SJCRH30 (cell line): Measurements from ENCODE around the gene LYSMD2. TPM values are rescaled to one million over a fixed set of nuclear protein-coding genes. Genes with fewer than 3 reads are reported as not detected.
"Not testable (repeated sequence)": the region's sequence is repeated elsewhere in the genome, so short reads cannot be mapped to it uniquely, and the experiment has no call there.

Source experiments
- DNase-seq, 2 experiments: peaks; one replicate each; pipeline ENCODE4 v3.0.0-alpha.2; 2015 to 2020
- H3K27ac ChIP-seq: fragments of 250-450 bp; sonication (Bioruptor Pico); 2 replicates; pipeline ENCODE4 v1.5.1; 2020; ENCODE audit warnings: mild to moderate bottlenecking, moderate library complexity
- H3K27me3 ChIP-seq: fragments of 250-450 bp; sonication (Bioruptor Pico); 2 replicates; pipeline ENCODE4 v1.5.1; 2020; ENCODE audit warnings: mild to moderate bottlenecking, moderate library complexity
- H3K36me3 ChIP-seq: fragments of 250-450 bp; sonication (Bioruptor Pico); 2 replicates; pipeline ENCODE4 v1.5.1; 2020; ENCODE audit warnings: mild to moderate bottlenecking, moderate library complexity
- H3K4me1 ChIP-seq: fragments of 250-450 bp; sonication (Bioruptor Pico); 2 replicates; pipeline ENCODE4 v1.5.1; 2020; ENCODE audit warnings: mild to moderate bottlenecking, moderate library complexity
- H3K4me3 ChIP-seq: fragments of 250-450 bp; sonication (Bioruptor Pico); 2 replicates; pipeline ENCODE4 v1.5.1; 2020; ENCODE audit warnings: mild to moderate bottlenecking, moderate library complexity
- H3K9me3 ChIP-seq: fragments of 250-450 bp; sonication (Bioruptor Pico); replicated peaks from 2 replicates; pipeline ENCODE4 v1.5.1; 2020; ENCODE audit warnings: mild to moderate bottlenecking, moderate library complexity
- total RNA-seq: library from RNA; depleted of rRNA; stranded (reverse); fragments of >200 nt; shearing (Covaris generic); gene quantifications from 2 replicates; pipeline ENCODE4 v1.2.3, GENCODE V29; 2014; rRNA removed

Gene LYSMD2, protein sequence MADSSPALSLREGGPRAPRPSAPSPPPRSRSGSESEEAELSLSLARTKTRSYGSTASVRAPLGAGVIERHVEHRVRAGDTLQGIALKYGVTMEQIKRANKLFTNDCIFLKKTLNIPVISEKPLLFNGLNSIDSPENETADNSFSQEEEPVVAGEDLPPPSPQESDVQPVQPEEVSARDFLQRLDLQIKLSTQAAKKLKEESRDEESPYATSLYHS
- total RNA-seq, result 2.0 and 2.9 TPM in 2 replicates

DNA sequence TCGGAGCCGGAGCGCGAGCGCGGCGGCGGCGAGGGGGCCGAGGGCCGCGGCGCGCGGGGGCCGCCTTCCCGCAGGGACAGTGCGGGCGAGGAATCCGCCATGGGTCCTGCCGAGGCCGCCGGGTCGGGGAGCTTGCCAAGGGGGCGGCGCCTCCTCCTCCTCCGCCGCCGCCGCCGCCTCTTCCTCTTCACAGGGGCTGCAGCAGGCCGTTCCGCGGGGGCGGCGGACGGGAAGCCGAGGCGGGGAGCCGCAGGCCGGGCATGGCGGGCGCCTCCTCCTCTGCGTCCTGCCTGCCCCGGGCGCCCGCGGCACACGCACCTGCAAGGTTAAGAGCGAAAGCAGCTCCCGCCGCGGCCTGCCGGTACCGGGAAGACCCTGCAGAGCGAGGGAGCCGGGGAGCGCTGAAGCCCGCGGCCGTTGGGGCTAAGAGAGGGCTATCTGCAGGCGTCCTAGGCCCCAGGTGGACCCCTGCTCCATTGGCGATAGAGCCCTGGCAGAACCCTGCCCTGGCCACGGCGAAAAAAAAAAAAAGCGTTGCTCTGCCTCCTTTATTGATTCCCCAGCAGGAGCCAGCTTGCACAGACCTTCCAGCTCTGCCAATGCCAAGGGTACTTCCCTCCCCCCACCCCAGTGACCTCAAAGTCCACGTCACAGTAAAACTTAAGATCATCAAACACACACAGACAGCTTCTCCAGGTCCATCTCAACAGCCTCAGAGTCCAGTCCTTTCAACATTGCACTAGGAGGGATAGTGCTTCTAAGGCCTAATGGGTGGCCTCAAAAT, at the start of gene LYSMD2:
Gene LYSMD2, minus strand, starts transcription at position 134 of the 784 bp plus-strand sequence. Its CDS starts 33 bp downstream, at position 101.
- peaks cover 12% of the 10 kb centered on the region for H3K4me1 ChIP-seq
- H3K9me3 ChIP-seq, result no peaks in the 10 kb centered on the region
- H3K36me3 ChIP-seq, result no peaks in the 10 kb centered on the region
- DNase-seq, result peak; percentile 52 to 54
- no peaks in the 10 kb centered on the region; the same call in 1 of the 2 replicates for H3K27me3 ChIP-seq
- H3K27ac ChIP-seq, result no peak within 1 kb of the TSS
- H3K4me3 ChIP-seq, result peak within 1 kb of the TSS; percentile 66

DNA sequence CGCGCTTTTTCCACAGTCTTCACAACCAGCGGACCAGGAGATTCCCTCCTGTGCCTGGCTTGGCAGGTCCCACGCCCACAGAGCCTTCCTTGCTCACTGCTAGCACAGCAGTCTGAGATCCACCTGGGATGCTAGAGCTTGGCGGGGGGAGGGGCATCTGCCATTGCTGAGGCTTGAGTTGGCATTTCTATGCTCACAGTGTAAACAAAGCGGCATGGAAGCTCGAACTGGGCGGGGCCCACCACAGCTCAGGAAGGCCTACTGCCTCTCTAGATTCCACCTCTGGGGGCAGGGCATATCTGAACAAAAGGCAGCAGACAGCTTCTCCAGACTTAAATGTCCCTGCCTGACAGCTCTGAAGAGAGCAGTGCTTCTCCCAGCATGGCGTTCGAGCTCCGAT, 49.7 kb upstream of the LYSMD2 start:
- H3K27me3 ChIP-seq, H3K4me1 ChIP-seq, H3K9me3 ChIP-seq, H3K27ac ChIP-seq, H3K4me3 ChIP-seq, DNase-seq, H3K36me3 ChIP-seq: not testable (repeated sequence)

DNA sequence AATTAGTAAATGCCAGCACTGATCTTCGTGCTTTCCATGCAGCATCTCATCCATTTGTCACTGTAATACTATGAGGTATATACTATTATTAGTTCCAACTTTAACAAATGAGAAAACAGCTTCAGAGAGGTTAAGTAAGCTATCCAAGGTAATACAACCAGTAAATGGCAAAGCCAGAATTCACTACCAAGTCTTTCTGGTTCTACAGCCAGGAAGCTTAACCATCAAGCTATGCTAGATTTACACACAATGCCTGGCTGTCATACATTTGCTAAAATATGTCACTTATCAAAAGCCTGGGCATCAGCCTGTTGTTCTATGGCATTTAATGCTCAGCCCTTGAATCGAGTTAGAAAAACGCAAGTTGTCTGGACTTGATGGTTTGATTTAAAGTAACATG, 46.5 kb upstream of the LYSMD2 start:
- no peak overlapping the region for H3K27ac ChIP-seq
- H3K36me3 ChIP-seq, result no peaks in the 10 kb centered on the region
- H3K4me1 ChIP-seq, result no peaks in the 10 kb centered on the region
- H3K4me3 ChIP-seq, result no peak overlapping the region
- no peaks in the 10 kb centered on the region for H3K27me3 ChIP-seq
- DNase-seq, result no peak
- H3K9me3 ChIP-seq, result no peaks in the 10 kb centered on the region; the same call in 1 of the 2 replicates

DNA sequence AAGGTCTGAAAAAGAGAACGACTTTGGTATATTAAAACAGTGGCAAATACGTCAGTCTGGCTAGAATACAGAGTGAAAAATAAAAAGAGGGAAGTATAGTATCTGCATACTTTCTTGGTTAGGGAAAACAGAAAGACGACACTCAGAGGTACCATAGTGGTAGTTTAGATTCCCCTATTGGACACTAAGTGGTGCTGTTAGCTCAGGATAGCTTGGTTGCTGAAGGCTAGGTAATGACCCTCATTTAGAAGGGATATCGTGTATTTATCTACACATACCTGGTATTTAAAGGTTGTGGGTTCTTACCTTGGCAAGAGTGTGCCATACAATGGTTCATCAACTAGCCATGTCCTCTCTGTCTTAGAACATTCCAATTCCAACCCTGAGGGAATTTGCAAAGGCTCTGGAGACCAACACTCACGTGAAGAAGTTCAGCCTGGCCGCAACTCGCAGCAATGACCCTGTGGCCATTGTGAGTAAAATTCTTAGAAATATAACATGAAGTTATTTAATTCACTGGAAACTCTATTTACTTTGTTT, 45.0 kb upstream of the LYSMD2 start:
- DNase-seq, result peak in 1 of 2 experiments; percentile 54
- Histone ChIP-seq H3K9me3 (no peaks in the 10 kb centered on the region; the same call in 1 of the 2 replicates), H3K27ac (no peak overlapping the region), H3K36me3 (no peaks in the 10 kb centered on the region), H3K4me3 (no peak overlapping the region), H3K27me3 (no peaks in the 10 kb centered on the region), H3K4me1 (no peaks in the 10 kb centered on the region)

DNA sequence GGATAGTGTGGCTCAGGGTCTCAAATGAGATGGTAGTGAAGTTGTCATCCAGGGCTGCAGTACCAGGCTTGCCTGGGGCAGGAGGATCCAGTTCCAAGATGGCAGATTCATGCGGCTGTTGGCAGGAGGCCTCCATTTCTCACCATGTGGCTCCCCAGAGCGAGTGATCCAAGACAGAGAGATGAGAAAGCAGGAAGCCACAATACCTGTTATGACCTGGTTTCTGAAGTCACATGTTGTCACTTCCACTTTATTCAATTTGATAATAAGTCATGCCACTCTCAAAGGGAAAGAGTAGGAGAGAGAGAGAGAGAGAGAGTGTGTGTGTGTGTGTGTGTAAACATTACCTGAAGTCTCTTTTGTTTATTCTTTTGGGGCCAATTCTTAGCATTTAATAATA, 44.1 kb upstream of the LYSMD2 start:
- no peaks in the 10 kb centered on the region for H3K27me3 ChIP-seq
- H3K9me3 ChIP-seq, result no peaks in the 10 kb centered on the region; the same call in 1 of the 2 replicates
- no peak overlapping the region for H3K27ac ChIP-seq
- H3K4me1 ChIP-seq, result no peaks in the 10 kb centered on the region
- H3K4me3 ChIP-seq, result no peak overlapping the region
- H3K36me3 ChIP-seq, result no peaks in the 10 kb centered on the region
- DNase-seq, result no peak

DNA sequence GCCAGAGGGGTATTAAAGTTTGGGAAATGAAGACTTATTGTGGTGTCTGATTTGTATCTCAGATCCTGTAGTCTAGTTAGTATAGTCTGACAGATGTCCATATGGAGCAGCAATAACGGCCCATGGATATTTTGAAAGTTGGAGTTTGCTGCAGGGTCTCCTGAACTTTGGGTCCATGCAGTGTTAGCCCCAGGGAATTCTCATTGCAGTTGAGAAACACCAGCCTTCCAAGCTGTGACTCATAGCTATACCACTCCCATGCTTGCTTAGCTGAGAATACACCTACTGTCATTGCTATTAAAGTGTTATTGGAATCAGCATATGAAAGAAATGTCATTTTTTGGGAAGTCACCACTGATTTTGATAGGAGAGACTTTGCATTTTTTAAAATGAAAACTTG, 43.2 kb upstream of the LYSMD2 start:
- no peak overlapping the region for H3K4me3 ChIP-seq
- H3K27ac ChIP-seq, result no peak overlapping the region
- no peak for DNase-seq
- H3K4me1 ChIP-seq, result no peaks in the 10 kb centered on the region
- H3K27me3 ChIP-seq, result no peaks in the 10 kb centered on the region
- no peaks in the 10 kb centered on the region for H3K36me3 ChIP-seq
- no peaks in the 10 kb centered on the region for H3K9me3 ChIP-seq

DNA sequence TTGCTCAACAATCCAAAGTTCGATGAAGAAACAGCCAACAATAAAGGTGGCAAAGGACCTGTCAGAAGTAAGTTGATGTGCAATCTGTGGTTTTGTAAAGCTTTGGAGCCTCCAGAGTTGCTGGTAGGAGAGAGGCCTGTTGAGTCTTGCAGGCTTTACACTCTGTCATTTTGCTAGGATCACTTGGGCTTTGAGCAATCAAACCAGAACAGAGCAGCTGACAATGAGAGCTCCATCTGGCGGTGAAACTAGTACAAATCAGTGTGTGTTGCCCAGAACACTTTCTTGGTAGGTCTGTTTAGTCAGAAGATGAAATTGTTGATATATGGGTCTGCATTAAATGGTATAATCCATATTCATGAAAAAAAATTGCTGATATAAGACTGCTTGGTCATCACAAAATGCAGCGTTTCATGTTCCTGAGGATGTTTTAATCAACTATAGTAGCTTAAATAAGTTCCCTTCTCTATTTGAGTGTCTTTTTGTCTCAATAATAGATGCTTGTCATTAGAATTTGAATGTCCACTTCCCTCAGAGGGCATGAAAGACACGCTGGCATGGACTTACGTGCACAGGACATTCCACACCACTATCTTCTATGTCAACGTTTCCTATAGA, 39.6 kb upstream of the LYSMD2 start:
- no peaks in the 10 kb centered on the region for H3K27me3 ChIP-seq
- DNase-seq, result peak; percentile 66 to 91
- H3K9me3 ChIP-seq, result no peaks in the 10 kb centered on the region
- no peaks in the 10 kb centered on the region for H3K36me3 ChIP-seq
- no peaks in the 10 kb centered on the region for H3K4me1 ChIP-seq
- H3K27ac ChIP-seq, result no peak overlapping the region
- no peak overlapping the region for H3K4me3 ChIP-seq

DNA sequence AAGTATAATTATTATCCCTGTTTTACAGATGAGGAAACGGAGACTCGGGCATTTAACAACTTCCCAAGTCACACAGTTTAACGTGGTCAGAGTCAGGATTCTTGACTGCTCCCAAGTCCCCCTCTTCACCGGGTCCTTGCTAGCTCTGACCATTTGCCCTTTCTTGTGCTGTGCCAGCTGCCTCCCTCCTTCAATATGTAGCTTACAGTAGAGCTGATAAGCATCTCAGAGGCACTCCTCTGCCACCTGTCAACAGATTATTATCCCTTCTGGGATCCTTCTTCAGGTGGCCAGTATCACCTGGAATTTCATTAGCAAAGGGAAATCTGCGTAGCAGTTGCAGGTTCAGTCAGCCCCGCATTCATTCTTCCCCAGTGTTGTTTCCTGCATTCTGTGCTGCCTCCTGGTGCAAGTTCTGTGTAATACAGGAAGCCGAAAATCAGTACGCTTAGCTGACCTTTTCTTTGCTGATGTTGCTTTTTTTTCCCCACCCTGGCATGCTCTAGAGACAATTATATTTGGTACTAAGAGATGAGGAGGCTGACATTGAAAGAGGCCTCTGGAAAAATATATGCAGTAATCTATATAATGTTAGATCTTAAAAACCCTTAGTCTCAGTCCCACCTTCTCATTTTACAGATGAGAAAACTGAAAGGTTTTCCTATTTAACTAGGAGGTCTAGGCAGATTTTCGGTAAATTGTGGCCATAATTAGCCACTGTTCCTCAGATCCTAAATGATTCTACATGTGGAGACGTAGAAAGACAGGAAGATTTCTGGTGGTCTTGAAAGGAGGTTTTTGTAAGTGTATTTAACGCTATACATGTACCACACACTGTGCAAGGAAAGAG, 38.7 kb upstream of the LYSMD2 start:
- no peaks in the 10 kb centered on the region for H3K9me3 ChIP-seq
- H3K4me1 ChIP-seq, result no peaks in the 10 kb centered on the region
- no peak overlapping the region for H3K4me3 ChIP-seq
- no peak overlapping the region for H3K27ac ChIP-seq
- DNase-seq, result peak; percentile 50 to 74
- no peaks in the 10 kb centered on the region for H3K27me3 ChIP-seq
- no peaks in the 10 kb centered on the region for H3K36me3 ChIP-seq

DNA sequence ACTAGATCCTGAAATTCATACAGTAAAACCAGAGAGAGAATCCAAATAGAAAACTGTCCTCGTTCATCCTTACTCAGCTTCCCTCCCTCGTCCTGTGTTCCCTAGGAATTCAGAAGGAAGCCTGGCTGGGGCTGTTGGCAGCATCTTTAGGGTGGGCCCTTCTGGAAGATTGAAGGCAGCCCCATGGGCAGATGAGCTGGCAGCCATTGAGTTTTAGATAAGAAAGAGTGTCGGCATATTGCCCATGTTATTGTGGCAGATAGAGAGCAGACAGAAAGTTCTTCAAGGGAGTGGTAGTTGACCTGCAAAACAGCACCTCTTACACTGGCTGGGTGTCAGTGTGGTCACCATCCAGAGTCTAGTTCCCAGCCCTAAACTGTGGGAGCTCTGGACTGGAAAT, 37.5 kb upstream of the LYSMD2 start:
- H3K9me3 ChIP-seq, result no peaks in the 10 kb centered on the region
- H3K27ac ChIP-seq, result no peak overlapping the region
- H3K27me3 ChIP-seq, result no peaks in the 10 kb centered on the region
- no peak overlapping the region for H3K4me3 ChIP-seq
- no peaks in the 10 kb centered on the region for H3K4me1 ChIP-seq
- H3K36me3 ChIP-seq, result no peaks in the 10 kb centered on the region
- no peak for DNase-seq

DNA sequence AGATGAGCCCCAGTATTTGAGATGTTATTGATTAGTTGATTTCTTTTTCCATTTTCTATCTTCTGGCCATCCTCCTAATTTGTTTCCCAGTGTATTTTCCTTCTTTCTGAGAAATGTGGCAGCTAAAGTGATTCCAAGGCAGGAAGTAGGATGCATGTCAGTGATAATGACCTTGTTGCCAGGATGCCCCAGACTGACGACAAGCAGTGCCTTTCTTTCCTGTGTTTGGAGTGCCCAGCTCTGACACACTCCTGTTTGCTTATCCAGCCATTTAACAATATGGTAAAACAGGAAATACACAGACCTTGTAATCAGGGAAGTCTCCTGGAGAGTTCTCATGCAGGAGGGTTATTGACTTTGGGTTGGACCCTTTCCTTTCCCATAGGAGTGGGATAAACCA, 34.3 kb upstream of the LYSMD2 start:
- no peak for DNase-seq
- H3K4me3 ChIP-seq, result no peak overlapping the region
- H3K36me3 ChIP-seq, result no peaks in the 10 kb centered on the region
- no peaks in the 10 kb centered on the region for H3K9me3 ChIP-seq
- H3K4me1 ChIP-seq, result no peaks in the 10 kb centered on the region
- H3K27me3 ChIP-seq, result no peaks in the 10 kb centered on the region
- no peak overlapping the region for H3K27ac ChIP-seq

DNA sequence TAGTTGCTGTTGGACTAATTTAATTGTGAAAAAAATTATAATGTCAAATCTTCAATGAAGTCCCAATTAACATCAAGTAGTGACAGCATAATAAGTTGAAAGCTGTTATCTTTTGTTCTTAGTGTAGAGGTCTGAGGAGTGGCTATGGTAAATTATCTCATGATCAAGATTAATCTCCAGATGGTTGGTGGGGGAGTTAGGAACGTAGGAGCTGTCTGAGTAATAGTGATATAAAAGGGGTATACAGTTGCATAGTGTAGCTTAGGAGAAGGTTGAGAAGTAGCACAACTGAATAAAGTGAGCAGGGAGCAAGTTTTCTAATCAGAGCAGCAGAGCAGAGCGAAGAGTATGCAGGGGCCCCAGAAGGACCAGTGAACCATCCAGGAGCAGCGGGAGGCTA, 33.4 kb upstream of the LYSMD2 start:
- H3K27ac ChIP-seq, result no peak overlapping the region
- no peak for DNase-seq
- no peaks in the 10 kb centered on the region for H3K27me3 ChIP-seq
- no peak overlapping the region for H3K4me3 ChIP-seq
- H3K9me3 ChIP-seq, result no peaks in the 10 kb centered on the region
- H3K4me1 ChIP-seq, result no peaks in the 10 kb centered on the region
- no peaks in the 10 kb centered on the region for H3K36me3 ChIP-seq

DNA sequence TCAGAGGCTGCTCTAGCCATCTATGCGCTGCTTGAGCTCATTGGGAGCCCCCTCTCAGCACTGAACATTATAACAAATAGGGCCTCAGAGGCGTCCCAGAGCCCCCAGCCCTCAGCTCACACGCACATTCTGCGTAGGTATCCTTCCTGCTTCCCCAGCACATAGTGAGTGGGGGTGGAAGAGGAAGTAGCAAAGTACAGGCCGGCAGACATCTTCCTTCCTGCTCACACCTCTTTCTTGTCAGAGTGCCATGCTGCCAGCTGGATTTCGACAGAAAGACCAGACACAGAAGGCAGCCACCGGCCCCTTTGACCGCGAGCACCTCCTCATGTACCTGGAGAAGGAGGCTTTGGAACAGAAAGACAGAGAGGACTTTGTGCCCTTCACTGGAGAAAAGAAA, 30.6 kb upstream of the LYSMD2 start:
- DNase-seq, result no peak
- Histone ChIP-seq H3K27me3 (no peaks in the 10 kb centered on the region), H3K36me3 (no peaks in the 10 kb centered on the region), H3K27ac (no peak overlapping the region), H3K4me3 (no peak overlapping the region), H3K9me3 (no peaks in the 10 kb centered on the region), H3K4me1 (no peaks in the 10 kb centered on the region)

DNA sequence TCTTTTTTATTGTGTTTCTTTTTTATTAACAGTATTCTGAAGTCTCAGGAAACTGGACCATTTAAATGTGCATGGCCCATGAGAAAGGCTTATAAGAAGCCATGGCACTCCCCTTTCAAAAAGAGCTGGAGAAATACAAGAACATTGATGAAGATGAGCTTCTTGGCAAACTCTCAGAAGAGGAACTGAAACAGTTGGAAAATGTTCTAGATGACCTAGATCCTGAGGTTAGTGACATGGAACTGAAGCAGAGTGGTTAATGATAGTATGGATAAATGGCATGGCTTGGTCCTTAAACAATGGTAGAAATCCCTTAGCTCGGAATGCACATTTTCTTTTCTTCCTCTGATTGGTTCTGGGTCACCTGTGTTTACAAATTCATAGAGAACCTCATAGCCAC, 28.9 kb upstream of the LYSMD2 start:
- no peak overlapping the region for H3K27ac ChIP-seq
- no peak for DNase-seq
- no peaks in the 10 kb centered on the region for H3K4me1 ChIP-seq
- no peaks in the 10 kb centered on the region for H3K27me3 ChIP-seq
- H3K4me3 ChIP-seq, result no peak overlapping the region
- H3K9me3 ChIP-seq, result no peaks in the 10 kb centered on the region
- H3K36me3 ChIP-seq, result no peaks in the 10 kb centered on the region

DNA sequence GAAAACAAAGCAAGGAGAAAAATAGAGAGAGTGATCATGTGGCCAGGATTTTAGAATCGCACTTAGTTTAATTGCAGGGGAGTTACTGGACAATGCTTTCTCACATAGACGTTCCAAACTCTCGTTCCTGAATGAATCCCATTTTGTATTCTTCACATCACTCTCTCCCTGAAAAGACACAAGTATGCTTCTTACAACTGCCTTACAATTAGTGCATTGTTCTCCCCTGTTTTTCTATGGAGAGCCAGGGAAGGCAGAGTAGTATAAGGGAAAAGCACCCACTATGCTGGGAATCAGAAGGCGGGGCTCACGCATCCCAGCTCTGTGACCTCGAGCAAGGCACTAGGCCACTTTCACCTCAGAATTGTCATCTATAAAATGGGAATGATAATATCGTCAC, 28.3 kb upstream of the LYSMD2 start:
- Histone ChIP-seq H3K27ac (no peak overlapping the region), H3K9me3 (no peaks in the 10 kb centered on the region), H3K27me3 (no peaks in the 10 kb centered on the region), H3K4me1 (no peaks in the 10 kb centered on the region), H3K36me3 (no peaks in the 10 kb centered on the region), H3K4me3 (no peak overlapping the region)
- DNase-seq, result no peak
